ENCODE results near the gene ZNF593.
A peak's percentile ranks its signal among the peaks of the same experiment; 100 is the strongest.

ZNF593 gene

GRCh38 chr1:26188477-26188876 lies 18.8 kb downstream of the ZNF593 start:
- no peak for TF ChIP-seq CTCF (IDR thresholded peaks at IDR 0.05; ENCODE audit: control insufficient read depth, insufficient read depth, low read depth, low read length, missing control alignments)
- no peak overlapping the region for H3K4me3 ChIP-seq (ENCODE audit: control insufficient read depth, low read depth, low read length)
- DNase-seq (ENCODE audit: low read depth): no peak

- TF ChIP-seq CTCF (IDR thresholded peaks at IDR 0.05; ENCODE audit: control insufficient read depth, insufficient read depth, low read depth, low read length, missing control alignments): no peak
These were observed 19.6 kb downstream of the ZNF593 start for GRCh38 chr1:26189331-26189730.

GRCh38 chr1:26189751-26190275 lies 20.1 kb downstream of the ZNF593 start:
- TF ChIP-seq CTCF (IDR thresholded peaks at IDR 0.05; ENCODE audit: control insufficient read depth, insufficient read depth, low read depth, low read length, missing control alignments): no peak
- no peak overlapping the region for H3K4me3 ChIP-seq (ENCODE audit: control insufficient read depth, low read depth, low read length)
- no peak for DNase-seq (ENCODE audit: low read depth)

More at GRCh38 chr1:26189331-26189730, 19.6 kb downstream of the ZNF593 start:
- no peak overlapping the region for H3K4me3 ChIP-seq (ENCODE audit: control insufficient read depth, low read depth, low read length)
- DNase-seq (ENCODE audit: low read depth): no peak

- DNase-seq (ENCODE audit: low read depth): no peak
- TF ChIP-seq CTCF (IDR thresholded peaks at IDR 0.05; ENCODE audit: control insufficient read depth, insufficient read depth, low read depth, low read length, missing control alignments): peak; percentile 18
- no peak within 1 kb of the TSS for H3K4me3 ChIP-seq (ENCODE audit: control insufficient read depth, low read depth, low read length)
These were observed 20.8 kb downstream of the ZNF593 start, which contains the start of gene CATSPER4 for GRCh38 chr1:26190373-26190987. Gene CATSPER4 (plus strand): TSS chr1:26190602. CDS start chr1:26190628, 26 bp downstream.

GRCh38 chr1:26191739-26192138 lies 22.0 kb downstream of the ZNF593 start:
- H3K4me3 ChIP-seq (ENCODE audit: control insufficient read depth, low read depth, low read length): no peak overlapping the region
- TF ChIP-seq CTCF (IDR thresholded peaks at IDR 0.05; ENCODE audit: control insufficient read depth, insufficient read depth, low read depth, low read length, missing control alignments): no peak
- no peak for DNase-seq (ENCODE audit: low read depth)

- no peak for TF ChIP-seq CTCF (IDR thresholded peaks at IDR 0.05; ENCODE audit: control insufficient read depth, insufficient read depth, low read depth, low read length, missing control alignments)
- H3K4me3 ChIP-seq (ENCODE audit: control insufficient read depth, low read depth, low read length): no peak overlapping the region
These were observed 26.1 kb downstream of the ZNF593 start for GRCh38 chr1:26195805-26196204.

More at GRCh38 chr1:26195805-26196204, 26.1 kb downstream of the ZNF593 start:
- no peak for DNase-seq (ENCODE audit: low read depth)
